Thoracic aorta (tissue), 2 donors: ENCODE results near the gene FBLN5. TPM values are rescaled to one million over a fixed set of nuclear protein-coding genes. Genes with fewer than 3 reads are reported as not detected.

Source experiments
- ATAC-seq: fragments of 150-250 bp; one replicate; pipeline ENCODE4 v1.8.0; 2017; ENCODE audit warnings: low read depth; ENCODE audit not compliant: insufficient number of reproducible peaks, low FRiP score
- DNase-seq: peaks from one replicate; pipeline ENCODE4 v3.0.0-alpha.2; 2020; ENCODE audit warnings: low spot score
- H3K27ac ChIP-seq, 2 donors: fragments of 200-600 bp; sonication (generic); 1 replicate in 1 of 2; 2 replicates in 1 of 2; pipeline ENCODE4 v1.5.1; 2016; ENCODE audit warnings: mild to moderate bottlenecking in 2 of 2, moderate library complexity in 2 of 2
- H3K27me3 ChIP-seq: fragments of 200-600 bp; sonication (generic); replicated peaks from 2 replicates; pipeline ENCODE4 v1.6.0; 2016; ENCODE audit warnings: mild to moderate bottlenecking; ENCODE audit not compliant: insufficient read depth
- H3K36me3 ChIP-seq: fragments of 200-600 bp; sonication (generic); one replicate; pipeline ENCODE4 v1.5.1; 2016
- H3K4me1 ChIP-seq, 2 donors: fragments of 200-600 bp; sonication (generic); 1 replicate in 1 of 2; 2 replicates in 1 of 2; pipeline versions ENCODE4 v1.5.1 to v1.6.0; 2016; ENCODE audit warnings: low read depth in 2 of 2, mild to moderate bottlenecking in 1 of 2; ENCODE audit not compliant: control insufficient read depth in 1 of 2
- H3K4me3 ChIP-seq: fragments of 200-600 bp; sonication (generic); 2 replicates; pipeline ENCODE4 v1.5.1; 2016; ENCODE audit warnings: mild to moderate bottlenecking
- H3K9me3 ChIP-seq: fragments of 200-600 bp; sonication (generic); 2 replicates; pipeline ENCODE4 v1.5.1; 2016
- CTCF ChIP-seq: fragments of 200-600 bp; sonication (generic); IDR thresholded peaks from one replicate; pipeline ENCODE4 v1.5.1; 2019; ENCODE audit warnings: antibody characterized with exemption
- total RNA-seq, 2 donors: library from RNA; depleted of rRNA; stranded (reverse); fragments of >200 nt; gene quantifications; one replicate each; pipeline versions ENCODE4 v1.1.0 to v1.2.3, GENCODE V29; 2016

Gene FBLN5
- total RNA-seq, 2 donors from 2014 or later, result 824 to 1,103 TPM

GRCh38 chr14:91870001-91870400 lies 77.5 kb downstream of the FBLN5 start:
- H3K36me3 ChIP-seq, result peaks cover 43% of the 10 kb centered on the region
- DNase-seq (no peak), ATAC-seq (no peak)
- no peak for TF ChIP-seq CTCF
- peaks cover 21 to 52% of the 10 kb centered on the region in 2 donors for H3K4me1 ChIP-seq
- H3K27ac ChIP-seq, result peak overlapping the region; percentile 50 to 77
- no peaks in the 10 kb centered on the region for H3K9me3 ChIP-seq
- no peak overlapping the region for H3K4me3 ChIP-seq
- H3K27me3 ChIP-seq, result no peaks in the 10 kb centered on the region

- no peak for DNase-seq
- peaks cover 21 to 48% of the 10 kb centered on the region in 2 donors for H3K4me1 ChIP-seq
- no peaks in the 10 kb centered on the region for H3K27me3 ChIP-seq
- TF ChIP-seq CTCF, result no peak
- peak overlapping the region in 1 of 2 donors; percentile 6 for H3K27ac ChIP-seq
- H3K4me3 ChIP-seq, result no peak overlapping the region
- H3K9me3 ChIP-seq, result no peaks in the 10 kb centered on the region
- H3K36me3 ChIP-seq, result peaks cover 38% of the 10 kb centered on the region
- no peak for ATAC-seq
These were observed 77.9 kb downstream of the FBLN5 start for GRCh38 chr14:91869556-91869955.

- peak within 1 kb of the TSS in 1 of 2 donors; percentile 54 for H3K27ac ChIP-seq
- no peaks in the 10 kb centered on the region for H3K27me3 ChIP-seq
- H3K9me3 ChIP-seq, result no peaks in the 10 kb centered on the region
- H3K4me1 ChIP-seq, result peaks cover 13 to 28% of the 10 kb centered on the region in 2 donors
- peak within 1 kb of the TSS; percentile 33 for H3K4me3 ChIP-seq
- peaks cover 37% of the 10 kb centered on the region for H3K36me3 ChIP-seq
- TF ChIP-seq CTCF, result no peak
- ATAC-seq (no peak), DNase-seq (no peak)
These were observed 80.0 kb downstream of the FBLN5 start, which contains the start of gene TC2N for GRCh38 chr14:91867316-91867988. TSS of gene TC2N (minus strand) at chr14:91867536. CDS start at chr14:91813769, 53,767 bp downstream.

GRCh38 chr14:91866511-91867295 lies 80.8 kb downstream of the FBLN5 start:
- H3K36me3 ChIP-seq, result peaks cover 37% of the 10 kb centered on the region
- H3K4me1 ChIP-seq, result peaks cover 6 to 21% of the 10 kb centered on the region in 2 donors
- no peaks in the 10 kb centered on the region for H3K9me3 ChIP-seq
- H3K27me3 ChIP-seq, result no peaks in the 10 kb centered on the region
- H3K4me3 ChIP-seq, result peak overlapping the region; percentile 33
- TF ChIP-seq CTCF, result no peak
- peak overlapping the region in 1 of 2 donors; percentile 54 for H3K27ac ChIP-seq
- DNase-seq (no peak), ATAC-seq (no peak)

GRCh38 chr14:91866061-91866460 lies 81.4 kb downstream of the FBLN5 start:
- peak overlapping the region; percentile 32 for H3K4me3 ChIP-seq
- no peak for DNase-seq
- ATAC-seq, result no peak
- peak overlapping the region in 1 of 2 donors; percentile 54 for H3K27ac ChIP-seq
- H3K9me3 ChIP-seq, result no peaks in the 10 kb centered on the region
- peaks cover 35% of the 10 kb centered on the region for H3K36me3 ChIP-seq
- no peaks in the 10 kb centered on the region for H3K27me3 ChIP-seq
- TF ChIP-seq CTCF, result no peak
- H3K4me1 ChIP-seq, result peaks cover 0 to 15% of the 10 kb centered on the region in 2 donors
